Endodermal cell (in vitro differentiated cells): Measurements from ENCODE around the gene SLC4A8. TPM values are rescaled to one million over a fixed set of nuclear protein-coding genes. Genes with fewer than 3 reads are reported as not detected.

Experiments
- DNase-seq: peaks from one replicate; pipeline ENCODE4 v3.0.0-alpha.2; 2017
- H3K27ac ChIP-seq: 2 replicates; pipeline ENCODE4 v1.5.1; 2013; ENCODE audit warnings: mild to moderate bottlenecking, low read depth, low read length, moderate library complexity
- H3K27me3 ChIP-seq: 2 replicates; pipeline ENCODE4 v1.6.1; 2013; ENCODE audit warnings: mild to moderate bottlenecking, low read length, moderate library complexity; ENCODE audit not compliant: insufficient read depth, control insufficient read depth, poor library complexity, severe bottlenecking
- H3K36me3 ChIP-seq: 2 replicates; pipeline ENCODE4 v1.7.0; 2013; ENCODE audit warnings: mild to moderate bottlenecking, low read length, moderate library complexity; ENCODE audit not compliant: control insufficient read depth, insufficient read depth
- H3K4me1 ChIP-seq: one replicate; pipeline ENCODE4 v1.7.0; 2013; ENCODE audit warnings: low read length; ENCODE audit not compliant: control insufficient read depth, insufficient read depth
- H3K4me3 ChIP-seq: 2 replicates; pipeline ENCODE4 v1.5.1; 2013; ENCODE audit warnings: mild to moderate bottlenecking, low read length, moderate library complexity
- H3K9ac ChIP-seq: 2 replicates; pipeline ENCODE4 v1.6.1; 2013; ENCODE audit warnings: mild to moderate bottlenecking, low read length, moderate library complexity; ENCODE audit not compliant: poor library complexity, severe bottlenecking; ENCODE audit errors: extremely low read depth
- H3K9me3 ChIP-seq: 2 replicates; pipeline ENCODE4 v1.6.1; 2013; ENCODE audit warnings: mild to moderate bottlenecking, low read length, moderate library complexity; ENCODE audit not compliant: control insufficient read depth
- H3K27ac Mint-ChIP-seq: 2 replicates; pipeline ENCODE4 v1.8.0; 2020; ENCODE audit warnings: mixed read lengths
- H3K27me3 Mint-ChIP-seq: 2 replicates; pipeline ENCODE4 v1.8.0; 2021; ENCODE audit warnings: mild to moderate bottlenecking, mixed read lengths; ENCODE audit not compliant: insufficient read depth
- H3K36me3 Mint-ChIP-seq: 2 replicates; pipeline ENCODE4 v1.8.0; 2020; ENCODE audit warnings: low read depth, mixed read lengths
- H3K4me1 Mint-ChIP-seq: 2 replicates; pipeline ENCODE4 v1.8.0; 2020; ENCODE audit warnings: mixed read lengths
- H3K4me3 Mint-ChIP-seq: 2 replicates; pipeline ENCODE4 v1.8.0; 2020; ENCODE audit warnings: mild to moderate bottlenecking, moderate library complexity, mixed read lengths
- H3K9me3 Mint-ChIP-seq: 2 replicates; pipeline ENCODE4 v1.8.0; 2020; ENCODE audit warnings: mild to moderate bottlenecking, mixed read lengths
- CTCF ChIP-seq: fragments of 200-600 bp; sonication (generic); conservative IDR thresholded peaks from 2 replicates; pipeline ENCODE4 v1.5.0; 2021; ENCODE audit warnings: antibody characterized with exemption, mild to moderate bottlenecking
- WGBS, 2 experiments: methylation state at CpG; one replicate each; pipeline versions ENCODE4 v1.1.5 to v1.1.7; 2013; ENCODE audit warnings: missing lambda C conversion rate in 2 of 2, mixed read lengths in 1 of 2; ENCODE audit not compliant: insufficient coverage in 1 of 2, insufficient read length in 1 of 2; 5-methylcytosine and 5-hydroxymethylcytosine counted together
- total RNA-seq, 2 donors: library from RNA; stranded (reverse); fragmentation: NEBNext Ultra II Directional in 1 of 2; extraction: Animal tissue kit (Norgen Biotek cat#: 25700) in 1 of 2; gene quantifications; 2 replicates in 1 of 2; 3 replicates in 1 of 2; pipeline ENCODE4 v1.2.1, GENCODE V29; 2021

The SLC4A8 gene
- total RNA-seq, 2 donors from 2014 or later: 25.8 to 26.4 TPM

- peaks cover 37% of the 10 kb centered on the region for H3K4me1 Mint-ChIP-seq
- peaks cover 5% of the 10 kb centered on the region for H3K27me3 Mint-ChIP-seq
- H3K9me3 Mint-ChIP-seq: no peaks in the 10 kb centered on the region
- WGBS, 2 experiments: 86 to 92% methylated on average over 4 to 11 of the region's 11 CpGs
- Histone ChIP-seq H3K27ac (no peak overlapping the region), H3K4me1 (peaks cover 2% of the 10 kb centered on the region), H3K36me3 (no peaks in the 10 kb centered on the region), H3K27me3 (no peaks in the 10 kb centered on the region), H3K9me3 (peaks cover 6% of the 10 kb centered on the region), H3K4me3 (no peak overlapping the region), H3K9ac (no peak overlapping the region)
- no peak for TF ChIP-seq CTCF
- no peaks in the 10 kb centered on the region for H3K36me3 Mint-ChIP-seq
- DNase-seq: no peak
- H3K27ac Mint-ChIP-seq: peak overlapping the region; percentile 28
- no peak overlapping the region for H3K4me3 Mint-ChIP-seq
Measured at GRCh38 chr12:51531284-51531977, 106.8 kb downstream of the SLC4A8 start.

GRCh38 chr12:51531978-51532497, 107.4 kb downstream of the SLC4A8 start:
- H3K4me3 ChIP-seq: no peak overlapping the region
- 4 to 10% methylated on average over 5 to 11 of the region's 11 CpGs for WGBS, 2 experiments

GRCh38 chr12:51533799-51534198, 109.2 kb downstream of the SLC4A8 start:
- Mint-ChIP-seq H3K36me3 (no peaks in the 10 kb centered on the region), H3K27me3 (peaks cover 3% of the 10 kb centered on the region), H3K27ac (no peak overlapping the region), H3K4me3 (no peak overlapping the region), H3K4me1 (peaks cover 34% of the 10 kb centered on the region), H3K9me3 (no peaks in the 10 kb centered on the region)
- Histone ChIP-seq H3K9me3 (peaks cover 6% of the 10 kb centered on the region), H3K4me3 (no peak overlapping the region), H3K27ac (no peak overlapping the region), H3K27me3 (no peaks in the 10 kb centered on the region), H3K36me3 (no peaks in the 10 kb centered on the region), H3K4me1 (peaks cover 2% of the 10 kb centered on the region), H3K9ac (no peak overlapping the region)
- peak; percentile 58 for TF ChIP-seq CTCF
- no peak for DNase-seq
- 21% methylated on average over 1 of the region's 1 CpG; no CpG with 5 or more reads in 1 of the 2 experiments for WGBS, 2 experiments

More at GRCh38 chr12:51531978-51532497, 107.4 kb downstream of the SLC4A8 start:
- H3K9ac ChIP-seq: no peak overlapping the region
- peaks cover 6% of the 10 kb centered on the region for H3K9me3 ChIP-seq
- no peak overlapping the region for H3K4me3 Mint-ChIP-seq
- peaks cover 37% of the 10 kb centered on the region for H3K4me1 Mint-ChIP-seq
- peaks cover 5% of the 10 kb centered on the region for H3K27me3 Mint-ChIP-seq
- peak; percentile 94 for TF ChIP-seq CTCF
- DNase-seq: peak; percentile 98
- no peaks in the 10 kb centered on the region for H3K36me3 Mint-ChIP-seq
- H3K36me3 ChIP-seq: no peaks in the 10 kb centered on the region
- peaks cover 2% of the 10 kb centered on the region for H3K4me1 ChIP-seq
- no peaks in the 10 kb centered on the region for H3K9me3 Mint-ChIP-seq
- peak overlapping the region; percentile 28 for H3K27ac Mint-ChIP-seq
- no peak overlapping the region for H3K27ac ChIP-seq
- H3K27me3 ChIP-seq: no peaks in the 10 kb centered on the region
